HFF-Myc (cell line): ENCODE measurements around the gene JAZF1.

Experiments
- DNase-seq: peaks from one replicate; pipeline ENCODE4 v3.0.0-alpha.2; 2011; ENCODE audit warnings: low read depth; ENCODE audit errors: extremely low read depth
- H3K4me3 ChIP-seq: replicated peaks from 2 replicates; pipeline ENCODE4 v1.5.1; 2011; ENCODE audit warnings: low read depth, mild to moderate bottlenecking, control low read depth, low read length
- TF ChIP-seq, protein P1 (sequence below): IDR thresholded peaks from 2 replicates; pipeline ENCODE4 v1.5.1; 2012; ENCODE audit warnings: mild to moderate bottlenecking, low read depth, low read length, control low read depth; ENCODE audit errors: missing control alignments

JAZF1 gene

DNA sequence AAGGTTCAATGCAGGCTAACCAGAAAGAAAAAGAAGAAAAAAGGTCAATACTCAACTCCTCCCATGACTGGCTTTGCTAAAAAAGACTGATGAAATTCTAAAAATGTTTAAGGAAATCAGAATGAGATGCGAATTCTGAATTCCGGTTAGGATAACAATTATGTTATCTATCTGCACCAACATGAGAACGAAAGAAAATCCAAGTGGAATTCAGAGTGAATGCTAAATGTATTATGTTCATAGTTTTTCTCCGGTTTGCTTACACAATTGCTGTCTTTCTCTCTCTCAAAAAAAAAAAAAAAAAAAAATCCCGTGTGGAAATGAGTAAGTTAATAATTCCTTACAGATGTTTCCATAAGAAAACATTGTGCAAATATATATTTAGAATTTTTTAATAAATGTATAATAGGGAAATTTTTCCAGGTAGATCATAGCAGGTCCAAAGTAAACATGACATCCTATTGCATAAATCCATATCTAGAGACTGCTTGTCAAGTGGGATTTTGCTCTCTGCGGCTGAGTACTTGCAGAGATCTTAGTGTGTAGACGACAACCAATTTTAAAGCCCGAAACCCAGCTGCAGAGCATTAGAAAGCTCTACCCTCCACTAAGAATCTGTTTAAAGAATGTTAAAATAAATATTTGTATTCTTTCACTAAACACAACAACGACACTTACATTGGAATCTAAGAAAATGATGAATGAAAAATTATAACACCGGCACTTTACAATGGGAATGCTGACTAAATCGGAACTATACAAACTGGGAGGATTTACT is 104.0 kb downstream of the JAZF1 start:
- H3K4me3 ChIP-seq = 0 out of 2 replicates have a peak overlapping the region, but pooled peaks have one; percentile 10
- TF ChIP-seq, protein P1, sequence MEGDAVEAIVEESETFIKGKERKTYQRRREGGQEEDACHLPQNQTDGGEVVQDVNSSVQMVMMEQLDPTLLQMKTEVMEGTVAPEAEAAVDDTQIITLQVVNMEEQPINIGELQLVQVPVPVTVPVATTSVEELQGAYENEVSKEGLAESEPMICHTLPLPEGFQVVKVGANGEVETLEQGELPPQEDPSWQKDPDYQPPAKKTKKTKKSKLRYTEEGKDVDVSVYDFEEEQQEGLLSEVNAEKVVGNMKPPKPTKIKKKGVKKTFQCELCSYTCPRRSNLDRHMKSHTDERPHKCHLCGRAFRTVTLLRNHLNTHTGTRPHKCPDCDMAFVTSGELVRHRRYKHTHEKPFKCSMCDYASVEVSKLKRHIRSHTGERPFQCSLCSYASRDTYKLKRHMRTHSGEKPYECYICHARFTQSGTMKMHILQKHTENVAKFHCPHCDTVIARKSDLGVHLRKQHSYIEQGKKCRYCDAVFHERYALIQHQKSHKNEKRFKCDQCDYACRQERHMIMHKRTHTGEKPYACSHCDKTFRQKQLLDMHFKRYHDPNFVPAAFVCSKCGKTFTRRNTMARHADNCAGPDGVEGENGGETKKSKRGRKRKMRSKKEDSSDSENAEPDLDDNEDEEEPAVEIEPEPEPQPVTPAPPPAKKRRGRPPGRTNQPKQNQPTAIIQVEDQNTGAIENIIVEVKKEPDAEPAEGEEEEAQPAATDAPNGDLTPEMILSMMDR = no peak
- no peak for DNase-seq

DNA sequence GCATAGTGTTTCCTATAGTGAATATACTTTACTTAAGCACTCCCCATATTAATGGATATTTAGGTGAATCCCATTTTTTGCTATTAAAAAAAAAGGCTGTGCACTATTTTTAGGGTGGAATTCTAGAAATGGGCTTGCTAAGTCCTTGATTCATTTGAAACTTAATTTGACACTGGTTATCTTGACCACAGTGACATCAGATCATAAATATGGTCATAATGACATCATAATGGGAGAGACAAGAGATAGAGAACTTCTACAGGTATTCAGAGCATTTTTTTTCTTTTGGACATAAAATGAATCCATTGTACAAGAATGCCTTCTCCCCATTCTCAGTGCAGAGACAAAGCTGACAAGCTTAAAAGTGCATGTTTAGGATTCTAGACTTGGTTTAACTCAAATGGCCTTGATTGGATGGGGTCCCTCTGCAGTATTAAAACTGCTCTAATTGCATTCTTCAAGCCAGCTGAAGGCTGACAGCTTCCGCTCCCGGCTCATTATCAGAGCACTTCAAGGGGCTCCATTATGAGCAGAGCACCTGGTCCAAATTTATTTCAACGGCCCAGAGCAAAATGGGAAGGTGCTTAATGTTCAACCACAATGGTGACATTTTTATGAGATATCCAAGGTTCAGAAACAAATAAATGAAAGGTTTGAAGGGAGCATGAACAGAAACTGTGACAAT is 104.8 kb downstream of the JAZF1 start:
- H3K4me3 ChIP-seq = no peak overlapping the region
- DNase-seq = no peak
- TF ChIP-seq, protein P1 = no peak

DNA sequence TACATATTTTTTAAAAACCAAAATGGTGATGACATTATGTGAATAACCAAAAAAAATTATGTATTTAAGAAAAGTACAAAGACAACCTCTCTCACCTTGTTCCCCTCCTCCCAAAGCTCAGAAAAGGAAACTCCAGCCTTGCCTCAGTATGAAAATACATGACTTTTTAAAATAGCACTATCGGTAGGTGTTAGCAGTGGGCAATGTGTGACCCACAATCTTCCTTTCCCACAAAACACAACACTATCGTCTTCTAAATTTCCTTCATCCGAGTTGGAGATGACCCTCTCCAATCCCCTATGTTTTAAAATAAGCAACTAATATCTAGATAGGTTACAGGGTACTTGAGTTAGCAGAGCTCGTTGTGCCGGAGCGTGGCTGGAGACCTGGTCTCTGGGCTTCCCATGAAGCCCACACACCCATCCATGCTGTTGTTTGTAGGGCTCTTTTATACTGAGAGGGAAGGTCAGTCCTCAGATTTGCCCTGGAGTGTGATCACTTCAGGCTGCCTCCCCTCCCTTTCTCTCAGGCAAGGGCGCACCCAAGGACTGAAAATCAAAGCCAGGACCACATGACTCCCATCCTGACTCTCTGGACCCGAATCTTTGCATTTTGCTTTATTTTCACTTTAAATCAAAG is 107.6 kb downstream of the JAZF1 start:
- H3K4me3 ChIP-seq = no peak overlapping the region
- TF ChIP-seq, protein P1 = no peak

DNA sequence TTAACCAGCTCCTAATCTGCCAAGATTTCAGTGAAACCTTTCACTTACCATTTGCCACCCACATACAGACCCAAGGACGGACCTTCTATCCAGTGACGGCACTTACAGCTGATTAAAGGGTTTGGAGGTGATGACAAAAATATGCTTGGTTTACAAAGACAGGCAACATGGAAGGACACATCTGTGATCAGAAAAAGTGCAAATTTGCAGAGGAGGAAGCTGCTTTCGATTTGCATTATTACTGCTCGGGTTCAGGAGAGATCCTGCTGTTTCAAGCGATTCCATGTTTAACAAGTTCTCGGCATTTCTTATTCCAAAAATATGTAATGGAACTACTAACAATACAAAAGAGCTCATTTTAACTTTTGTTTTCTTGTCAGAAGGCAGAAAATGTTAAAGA is 109.0 kb downstream of the JAZF1 start:
- DNase-seq = no peak
- TF ChIP-seq, protein P1 = no peak
- H3K4me3 ChIP-seq = peak overlapping the region; percentile 34

More for the DNA sequence above, 107.6 kb downstream of the JAZF1 start:
- no peak for DNase-seq

DNA sequence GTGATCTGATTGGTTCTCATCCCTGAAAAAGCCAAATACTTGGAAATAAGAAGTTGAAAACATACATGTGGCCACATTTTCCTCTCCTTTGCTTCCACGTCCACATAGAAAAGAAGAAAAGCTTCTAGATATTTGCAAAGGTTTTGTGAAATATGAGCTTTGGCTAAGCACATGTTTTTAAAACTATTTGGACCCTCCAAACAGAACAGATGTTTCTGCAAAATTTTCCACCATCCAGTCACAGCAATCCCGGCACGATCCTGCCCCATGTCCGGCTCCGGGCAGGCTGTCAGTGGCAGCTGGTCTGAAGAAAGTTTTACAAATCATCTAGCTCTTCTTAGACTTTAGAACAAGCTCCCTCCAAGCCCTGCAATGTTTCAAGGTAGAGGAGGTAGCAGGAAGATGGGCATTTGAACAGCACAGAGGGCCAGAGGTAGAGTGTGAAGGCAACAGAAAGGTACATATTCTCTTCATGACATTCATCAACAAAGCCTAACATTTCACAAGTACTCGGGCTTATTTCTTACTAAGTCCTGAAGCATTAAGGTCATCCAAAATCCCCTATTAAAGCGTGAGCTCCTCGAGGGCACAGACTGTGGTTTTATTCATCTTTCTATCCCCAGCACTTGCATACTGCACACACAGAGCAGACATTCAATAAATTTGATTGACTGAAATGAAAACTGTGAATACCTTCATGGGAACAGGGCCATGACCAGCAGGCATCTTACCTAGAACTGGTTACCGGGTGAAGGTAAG is 110.1 kb downstream of the JAZF1 start:
- TF ChIP-seq, protein P1 = no peak
- H3K4me3 ChIP-seq = peak overlapping the region; percentile 34
- DNase-seq = no peak

DNA sequence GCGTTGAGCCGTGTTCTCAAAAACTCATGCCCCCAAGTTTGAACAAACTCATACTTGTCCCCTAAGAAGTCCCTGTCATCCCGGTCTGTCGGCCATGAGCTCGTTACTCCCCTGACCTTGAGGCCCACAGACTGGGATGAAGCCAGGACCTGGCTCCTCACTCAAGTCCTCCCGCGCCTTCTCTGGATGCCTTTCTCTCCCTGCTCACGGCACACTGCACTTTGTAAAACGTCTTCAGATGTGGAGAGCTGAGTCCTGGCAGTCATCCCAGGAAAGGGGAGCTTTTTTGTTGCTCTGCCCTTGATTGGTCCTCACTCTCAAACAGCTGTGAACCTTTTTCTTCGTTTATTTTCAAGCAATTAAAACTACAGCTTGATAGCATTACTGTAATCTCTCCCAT is 110.8 kb downstream of the JAZF1 start:
- DNase-seq = peak; percentile 91
- no peak overlapping the region; the same call in 1 of the 2 replicates for H3K4me3 ChIP-seq
- TF ChIP-seq, protein P1 = no peak
